Keratinocyte (primary cell): ENCODE results near the gene GATAD2B. TPM values are rescaled to one million over a fixed set of nuclear protein-coding genes. Genes with fewer than 3 reads are reported as not detected.

Experiments
- DNase-seq: peaks from one replicate; pipeline ENCODE4 v3.0.0-alpha.2; 2011; ENCODE audit warnings: low read depth, missing footprints, low spot score
- FAIRE-seq: peaks from 2 replicates; lab custom pipeline; 2011; peaks lifted over from hg19 to GRCh38; lab: Jason Lieb, UNC
- H2AFZ ChIP-seq: 2 replicates; pipeline ENCODE4 v1.6.0; 2012; ENCODE audit warnings: low read length, control low read depth, inconsistent platforms; ENCODE audit not compliant: control insufficient read depth
- H3K27ac ChIP-seq: 2 replicates; pipeline ENCODE4 v1.5.1; 2011; ENCODE audit warnings: low read length; ENCODE audit not compliant: control insufficient read depth, insufficient read depth
- H3K27me3 ChIP-seq: 3 replicates; pipeline ENCODE4 v1.6.0; 2011; ENCODE audit warnings: low read length; ENCODE audit not compliant: control insufficient read depth, insufficient read depth; ENCODE audit errors: extremely low read depth
- H3K36me3 ChIP-seq, 2 experiments: 2 replicates in 1 of 2; 3 replicates in 1 of 2; pipeline ENCODE4 v1.5.1; 2011; ENCODE audit warnings: low read length in 2 of 2, mild to moderate bottlenecking in 1 of 2; ENCODE audit not compliant: control insufficient read depth in 2 of 2, insufficient read depth in 2 of 2; ENCODE audit errors: extremely low read depth in 1 of 2
- H3K4me1 ChIP-seq: 3 replicates; pipeline ENCODE4 v1.5.1; 2011; ENCODE audit warnings: low read length; ENCODE audit not compliant: control insufficient read depth, insufficient read depth; ENCODE audit errors: extremely low read depth
- H3K4me2 ChIP-seq: 3 replicates; pipeline ENCODE4 v1.6.0; 2011; ENCODE audit warnings: low read depth, low read length; ENCODE audit not compliant: control insufficient read depth, insufficient read depth; ENCODE audit errors: extremely low read depth
- H3K4me3 ChIP-seq, 3 experiments: fragments of 200-600 bp in 1 of 3; sonication (generic) in 1 of 3; 2 replicates in 2 of 3; 3 replicates in 1 of 3; pipeline ENCODE4 v1.5.1; 2011 to 2016; ENCODE audit warnings: low read length in 3 of 3, mild to moderate bottlenecking in 3 of 3, control low read depth in 2 of 3, inconsistent platforms in 1 of 3, low read depth in 1 of 3, mixed read lengths in 1 of 3, mixed run types in 1 of 3, moderate library complexity in 1 of 3; ENCODE audit not compliant: control insufficient read depth in 2 of 3, insufficient read depth in 2 of 3; ENCODE audit errors: extremely low read depth in 1 of 3
- H3K79me2 ChIP-seq: 2 replicates; pipeline ENCODE4 v1.6.0; 2012; ENCODE audit warnings: low read length; ENCODE audit not compliant: control insufficient read depth, insufficient read depth
- H3K9ac ChIP-seq: 3 replicates; pipeline ENCODE4 v1.6.0; 2011; ENCODE audit warnings: low read length; ENCODE audit not compliant: control insufficient read depth, insufficient read depth; ENCODE audit errors: extremely low read depth
- H3K9me1 ChIP-seq: 3 replicates; pipeline ENCODE4 v1.6.0; 2011; ENCODE audit warnings: low read length; ENCODE audit not compliant: control insufficient read depth, insufficient read depth; ENCODE audit errors: extremely low read depth
- H3K9me3 ChIP-seq: 2 replicates; pipeline ENCODE4 v1.5.1; 2012; ENCODE audit warnings: low read depth, low read length; ENCODE audit not compliant: control insufficient read depth
- H4K20me1 ChIP-seq: 3 replicates; pipeline ENCODE4 v1.6.0; 2011; ENCODE audit warnings: low read length; ENCODE audit not compliant: control insufficient read depth, insufficient read depth; ENCODE audit errors: extremely low read depth
- CTCF ChIP-seq, 3 experiments: IDR thresholded peaks in 1 of 3; conservative IDR thresholded peaks in 1 of 3; optimal IDR thresholded peaks in 1 of 3; 2 replicates in 2 of 3; 3 replicates in 1 of 3; pipeline versions ENCODE3 to v1.5.1; 2011; ENCODE audit warnings: low read length in 3 of 3, mild to moderate bottlenecking in 3 of 3, moderate library complexity in 2 of 3, control low read depth in 1 of 3, inconsistent platforms in 1 of 3; ENCODE audit not compliant: insufficient read depth in 2 of 3; ENCODE audit errors: extremely low read depth in 1 of 3
- EZH2 ChIP-seq: IDR thresholded peaks from one replicate; pipeline ENCODE4 v1.6.1; 2012; ENCODE audit warnings: inconsistent platforms, mild to moderate bottlenecking, low read length, moderate library complexity
- dilution Hi-C: fragments of 300-500 bp; cut with MboI; formaldehyde crosslinking; loops from one replicate; pipeline ENCODE4 v1.7.0; 2020; ENCODE audit warnings: low sequenced_read_pairs; ENCODE audit not compliant: extremely low pct_ligation_motif_present
- polyA plus RNA-seq, 5 experiments: library from polyadenylated mRNA; depleted of rRNA in 3 of 5; stranded (reverse) in 3 of 5; stranded (forward) in 1 of 5; unstranded in 1 of 5; fragments of >200 nt; gene quantifications; 1 replicate in 1 of 5; 2 replicates in 3 of 5; 3 replicates in 1 of 5; pipeline versions ENCODE4 v1.2.1 to v1.2.3, GENCODE V29; 2011 to 2012; ENCODE audit warnings: missing spikeins in 2 of 5, low read depth in 1 of 5, low replicate concordance in 1 of 5

GATAD2B gene
- polyA plus RNA-seq, 1 donor (not counting 4 experiments of a cell fraction or from before 2014, with no cell fraction given), result 6.1 TPM

- no peak overlapping the region for H3K4me3 ChIP-seq
- no peak overlapping the region for H2AFZ ChIP-seq
- H3K27ac ChIP-seq, result no peak overlapping the region
- no peak for TF ChIP-seq EZH2
- TF ChIP-seq CTCF (optimal IDR thresholded peaks at IDR 0.05 in 1 of 3, IDR thresholded peaks at IDR 0.05 in 1 of 3, conservative IDR thresholded peaks at IDR 0.05 in 1 of 3; ENCODE audit: extremely low read depth in 1 of 3, insufficient read depth in 2 of 3, low read length in 3 of 3), result no peak
- H4K20me1 ChIP-seq, result no peaks in the 10 kb centered on the region
- dilution Hi-C loops, result no loop called here
- no peaks in the 10 kb centered on the region for H3K9me3 ChIP-seq
- H3K9ac ChIP-seq, result no peak overlapping the region
- no peaks in the 10 kb centered on the region for H3K4me1 ChIP-seq
- DNase-seq (no peak), FAIRE-seq (no peak)
- H3K27me3 ChIP-seq, result no peaks in the 10 kb centered on the region
- H3K4me2 ChIP-seq, result no peak overlapping the region
- peaks cover 14% of the 10 kb centered on the region for H3K79me2 ChIP-seq
- no peaks in the 10 kb centered on the region for H3K9me1 ChIP-seq
- peaks cover 2 to 3% of the 10 kb centered on the region in 2 experiments for H3K36me3 ChIP-seq
Observed at GRCh38 chr1:153833171-153833570, 89.6 kb downstream of the GATAD2B start.

- H3K27me3 ChIP-seq, result no peaks in the 10 kb centered on the region
- no peak overlapping the region for H3K27ac ChIP-seq
- no peak for DNase-seq
- no peak overlapping the region for H3K4me2 ChIP-seq
- peaks cover 8 to 9% of the 10 kb centered on the region in 2 experiments for H3K36me3 ChIP-seq
- H2AFZ ChIP-seq, result no peak overlapping the region
- no peak overlapping the region for H3K4me3 ChIP-seq
- FAIRE-seq, result no peak
- H3K4me1 ChIP-seq, result no peaks in the 10 kb centered on the region
- no peaks in the 10 kb centered on the region for H3K9me3 ChIP-seq
- dilution Hi-C loops, result no loop called here
- no peak overlapping the region for H3K9ac ChIP-seq
- H3K79me2 ChIP-seq, result peaks cover 12% of the 10 kb centered on the region
- TF ChIP-seq CTCF (optimal IDR thresholded peaks at IDR 0.05 in 1 of 3, IDR thresholded peaks at IDR 0.05 in 1 of 3, conservative IDR thresholded peaks at IDR 0.05 in 1 of 3; ENCODE audit: extremely low read depth in 1 of 3, insufficient read depth in 2 of 3, low read length in 3 of 3) (no peak), EZH2 (no peak)
- H4K20me1 ChIP-seq, result no peaks in the 10 kb centered on the region
- no peaks in the 10 kb centered on the region for H3K9me1 ChIP-seq
Observed at GRCh38 chr1:153832293-153832692, 90.5 kb downstream of the GATAD2B start.
